Measurements from ENCODE around the gene CYP3A5. TPM values are rescaled to one million over a fixed set of nuclear protein-coding genes. Genes with fewer than 3 reads are reported as not detected.
"Not testable (repeated sequence)": the region's sequence is repeated elsewhere in the genome, so short reads cannot be mapped to it uniquely, and the experiment has no call there.

CYP3A5 gene
- polyA plus RNA-seq, 2 of the 4 experiments (the other 2 are of a cell fraction), result 2.3 to 9.7 TPM

- H3K27ac ChIP-seq; POLR2A ChIA-PET; H3K4me2 ChIP-seq; H3K4me3 ChIP-seq; H3K9me3 ChIP-seq; DNase-seq (ENCODE audit: low read depth in 1 of 2, low spot score in 1 of 2); ATAC-seq; CTCF ChIA-PET; FAIRE-seq: not testable (repeated sequence)
- 62% methylated on average over 4 of the region's 4 CpGs for WGBS (ENCODE audit: missing lambda C conversion rate)
- H3K4me1 ChIP-seq, result peaks cover 25% of the 10 kb centered on the region
Measured at GRCh38 chr7:99690918-99691317, 11.1 kb upstream of the CYP3A5 start.

DNA sequence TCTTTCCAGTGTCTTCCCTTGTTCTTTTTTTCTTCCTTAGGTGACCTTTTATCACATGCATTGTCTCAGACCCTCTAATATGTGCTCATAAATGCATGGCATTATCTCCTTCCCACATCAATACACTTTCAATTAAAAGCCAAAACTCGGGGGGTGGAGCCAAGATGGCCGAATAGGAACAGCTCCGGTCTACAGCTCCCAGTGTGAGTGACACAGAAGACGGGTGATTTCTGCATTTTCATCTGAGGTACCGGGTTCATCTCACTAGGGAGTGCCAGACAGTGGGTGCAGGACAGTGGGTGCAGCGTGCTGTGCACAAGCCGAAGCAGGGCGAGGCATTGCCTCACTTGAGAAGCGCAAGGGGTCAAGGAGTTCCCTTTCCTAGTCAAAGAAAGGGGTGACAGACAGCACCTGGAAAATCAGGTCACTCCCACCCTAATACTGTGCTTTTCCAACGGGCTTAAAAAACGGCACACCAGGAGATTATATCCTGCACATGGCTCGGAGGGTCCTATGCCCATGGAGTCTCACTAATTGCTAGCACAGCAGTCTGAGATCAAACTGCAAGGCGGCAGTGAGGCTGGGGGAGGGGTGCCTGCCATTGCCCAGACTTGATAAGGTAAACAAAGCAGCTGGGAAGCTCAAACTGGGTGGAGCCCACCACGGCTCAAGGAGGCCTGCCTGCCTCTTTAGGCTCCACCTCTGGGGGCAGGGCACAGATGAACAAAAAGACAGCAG, 6.2 kb upstream of the CYP3A5 start:
- CTCF ChIA-PET, FAIRE-seq: not testable (repeated sequence)

DNA sequence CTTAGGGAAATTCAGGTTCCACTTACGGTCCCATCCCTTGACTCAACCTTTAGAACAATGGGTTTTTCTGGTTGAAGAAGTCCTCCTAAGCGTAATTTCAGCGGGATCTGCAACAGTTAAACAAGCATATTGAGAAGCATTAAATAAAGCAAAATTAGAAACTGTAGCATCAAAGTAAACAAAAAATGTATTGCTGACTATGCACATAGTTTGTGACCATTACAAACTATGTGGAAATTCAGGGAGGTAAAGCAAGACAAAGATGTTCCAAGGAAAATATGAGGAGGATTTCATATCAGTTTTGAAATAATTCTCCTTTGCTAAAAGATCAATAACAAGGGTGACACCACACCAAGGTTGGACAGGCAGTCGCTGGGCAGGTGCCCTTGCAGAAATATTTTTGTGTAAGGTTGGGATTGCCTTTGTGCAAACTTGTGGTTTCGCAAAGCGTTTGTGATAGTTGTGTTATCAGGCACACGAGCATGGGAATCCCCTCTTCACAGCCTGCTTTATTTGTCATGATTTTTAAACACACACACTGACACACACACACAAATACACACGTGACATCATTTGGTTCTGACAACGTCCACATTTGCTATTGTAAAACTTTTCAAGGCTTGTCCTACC, 5.4 kb upstream of the CYP3A5 start:
- ChIA-PET CTCF (no interaction called here), POLR2A (no interaction called here)
- Histone ChIP-seq H3K9me3 (peaks cover 20% of the 10 kb centered on the region; the same call in 2 of the 3 replicates), H3K4me2 (no peak overlapping the region), H3K4me1 (no peaks in the 10 kb centered on the region), H3K27ac (no peak overlapping the region), H3K4me3 (no peak overlapping the region)
- no peak for DNase-seq (ENCODE audit: low read depth in 1 of 2, low spot score in 1 of 2)
- TF ChIP-seq MAFK (IDR thresholded peaks at IDR 0.05; ENCODE audit: partially characterized antibody), result peak; percentile 82
- TF ChIP-seq NFE2L2 (conservative IDR thresholded peaks at IDR 0.05; ENCODE audit: low read length), result no peak
- TF ChIP-seq CTCF (IDR thresholded peaks at IDR 0.05), result no peak
- no peak for FAIRE-seq
- WGBS (ENCODE audit: missing lambda C conversion rate), result 81% methylated on average over 9 of the region's 9 CpGs
- no peak for ATAC-seq

More for the DNA sequence above, 6.2 kb upstream of the CYP3A5 start:
- POLR2A ChIA-PET; H3K4me3 ChIP-seq; H3K4me1 ChIP-seq; H3K4me2 ChIP-seq; ATAC-seq; H3K27ac ChIP-seq; DNase-seq (ENCODE audit: low read depth in 1 of 2, low spot score in 1 of 2): not testable (repeated sequence)
- 77% methylated on average over 14 of the region's 14 CpGs for WGBS (ENCODE audit: missing lambda C conversion rate)
- H3K9me3 ChIP-seq, result peaks cover 13% of the 10 kb centered on the region; the same call in 2 of the 3 replicates

DNA sequence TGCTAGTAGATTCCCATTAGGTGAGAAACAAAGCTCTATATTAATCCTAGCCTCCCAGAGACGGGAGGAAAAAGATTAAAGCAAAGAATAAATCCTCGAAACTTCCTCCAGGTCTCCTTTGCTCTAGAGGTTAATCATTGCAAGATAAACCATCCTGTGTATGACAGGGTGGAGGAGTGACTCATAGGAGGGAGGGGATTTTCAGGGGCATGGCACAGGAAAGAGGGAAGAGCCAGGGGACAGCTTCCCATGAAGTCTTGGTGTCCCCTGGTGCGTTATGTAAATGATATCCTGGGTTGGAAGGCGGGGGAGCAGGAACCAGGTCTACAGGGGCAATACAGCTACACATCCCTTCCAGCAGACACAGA, 780 bp downstream of the CYP3A5 start:
- ATAC-seq (peak; percentile 98 to 99), DNase-seq (ENCODE audit: low read depth in 1 of 2, low spot score in 1 of 2) (peak; percentile 89 to 90), FAIRE-seq (peak; percentile 67)
- POLR2A ChIA-PET, result interaction anchor here (0.6 to 1.5 kb wide), 2 partner anchors 121 to 240 kb away, joined by 3 to 6 read pairs; partner anchors contain the start of genes TRIM4 and ZNF655
- Histone ChIP-seq H3K9me3 (peaks cover 21% of the 10 kb centered on the region; the same call in 2 of the 3 replicates), H3K4me2 (peak overlapping the region; percentile 76), H3K4me3 (peak overlapping the region; percentile 23), H3K27ac (peak overlapping the region; percentile 66 to 87), H3K4me1 (peaks cover 21% of the 10 kb centered on the region)
- TF ChIP-seq HOXA7 (CRISPR knock-in tag; IDR thresholded peaks at IDR 0.05) (no peak), MAZ (IDR thresholded peaks at IDR 0.05; ENCODE audit: borderline replicate concordance, low read depth, low read length) (no peak), ZFP36 (IDR thresholded peaks at IDR 0.05; ENCODE audit: borderline replicate concordance, partially characterized antibody) (no peak), FOSL2 (IDR thresholded peaks at IDR 0.05) (no peak; the same call in 1 of the 2 replicates), FOSL2 (CRISPR knock-in tag; IDR thresholded peaks at IDR 0.05) (peak; percentile 92), RAD21 (conservative IDR thresholded peaks at IDR 0.05 in 1 of 2, IDR thresholded peaks at IDR 0.05 in 1 of 2) (no peak; a peak in 1 of 5 replicates), E2F6 (IDR thresholded peaks at IDR 0.05; ENCODE audit: borderline replicate concordance, low read depth) (peak; percentile 48; the same call in 1 of the 2 replicates), TFCP2L1 (CRISPR knock-in tag; IDR thresholded peaks at IDR 0.05) (no peak), CBX2 (IDR thresholded peaks at IDR 0.05; ENCODE audit: borderline replicate concordance, low read depth) (no peak), RCOR1 (IDR thresholded peaks at IDR 0.05; ENCODE audit: low read depth, low read length) (no peak), HEYL (CRISPR knock-in tag; IDR thresholded peaks at IDR 0.05) (no peak), KDM5A (IDR thresholded peaks at IDR 0.05) (no peak), EHMT2 (IDR thresholded peaks at IDR 0.05; ENCODE audit: low read depth) (no peak), MYC (IDR thresholded peaks at IDR 0.05; ENCODE audit: borderline replicate concordance, low read length) (no peak), NR3C1 (IDR thresholded peaks at IDR 0.05) (no peak), CTCF (IDR thresholded peaks at IDR 0.05) (no peak), BHLHE40 (IDR thresholded peaks at IDR 0.05; ENCODE audit: low read depth, low read length) (no peak), POLR2AphosphoS2 (conservative IDR thresholded peaks at IDR 0.05; ENCODE audit: low read length) (no peak)
- TF ChIP-seq, protein P1, sequence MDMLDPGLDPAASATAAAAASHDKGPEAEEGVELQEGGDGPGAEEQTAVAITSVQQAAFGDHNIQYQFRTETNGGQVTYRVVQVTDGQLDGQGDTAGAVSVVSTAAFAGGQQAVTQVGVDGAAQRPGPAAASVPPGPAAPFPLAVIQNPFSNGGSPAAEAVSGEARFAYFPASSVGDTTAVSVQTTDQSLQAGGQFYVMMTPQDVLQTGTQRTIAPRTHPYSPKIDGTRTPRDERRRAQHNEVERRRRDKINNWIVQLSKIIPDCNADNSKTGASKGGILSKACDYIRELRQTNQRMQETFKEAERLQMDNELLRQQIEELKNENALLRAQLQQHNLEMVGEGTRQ (IDR thresholded peaks at IDR 0.05), result no peak
- TF ChIP-seq, protein P2, sequence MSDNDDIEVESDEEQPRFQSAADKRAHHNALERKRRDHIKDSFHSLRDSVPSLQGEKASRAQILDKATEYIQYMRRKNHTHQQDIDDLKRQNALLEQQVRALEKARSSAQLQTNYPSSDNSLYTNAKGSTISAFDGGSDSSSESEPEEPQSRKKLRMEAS (IDR thresholded peaks at IDR 0.05), result peak; percentile 71
- 1% methylated on average over 4 of the region's 4 CpGs for WGBS (ENCODE audit: missing lambda C conversion rate)
- CTCF ChIA-PET, result interaction anchor here (0.7 kb wide), 1 partner anchor 47 kb away, joined by 3 read pairs; no protein-coding TSS in a partner anchor

Data from A549 (cell line).